Neural cell (in vitro differentiated cells): ENCODE measurements around the gene TRAPPC1.

Experiments
- EP300 ChIP-seq: fragments of 450-650 bp; conservative IDR thresholded peaks from 2 replicates; pipeline ENCODE4 v1.6.1; 2014; ENCODE audit warnings: antibody characterized with exemption, mild to moderate bottlenecking, moderate library complexity; ENCODE audit not compliant: poor library complexity, severe bottlenecking
- EZH2 ChIP-seq: fragments of 200-600, 300-800 bp; shearing (Covaris generic), sonication (generic); IDR thresholded peaks from 2 replicates; pipeline ENCODE4 v1.6.1; 2014; ENCODE audit warnings: antibody characterized with exemption, low read length, borderline replicate concordance, mild to moderate bottlenecking; ENCODE audit not compliant: insufficient read depth, poor library complexity, severe bottlenecking
- POLR2AphosphoS5 ChIP-seq: IDR thresholded peaks from 2 replicates; pipeline ENCODE4 v1.6.1; 2012
- TF ChIP-seq, protein P1 (sequence below): fragments of 450-650 bp; IDR thresholded peaks from 2 replicates; pipeline ENCODE4 v1.5.1; 2014; ENCODE audit warnings: antibody characterized with exemption, mild to moderate bottlenecking, moderate library complexity; ENCODE audit not compliant: poor library complexity, severe bottlenecking

DNA sequence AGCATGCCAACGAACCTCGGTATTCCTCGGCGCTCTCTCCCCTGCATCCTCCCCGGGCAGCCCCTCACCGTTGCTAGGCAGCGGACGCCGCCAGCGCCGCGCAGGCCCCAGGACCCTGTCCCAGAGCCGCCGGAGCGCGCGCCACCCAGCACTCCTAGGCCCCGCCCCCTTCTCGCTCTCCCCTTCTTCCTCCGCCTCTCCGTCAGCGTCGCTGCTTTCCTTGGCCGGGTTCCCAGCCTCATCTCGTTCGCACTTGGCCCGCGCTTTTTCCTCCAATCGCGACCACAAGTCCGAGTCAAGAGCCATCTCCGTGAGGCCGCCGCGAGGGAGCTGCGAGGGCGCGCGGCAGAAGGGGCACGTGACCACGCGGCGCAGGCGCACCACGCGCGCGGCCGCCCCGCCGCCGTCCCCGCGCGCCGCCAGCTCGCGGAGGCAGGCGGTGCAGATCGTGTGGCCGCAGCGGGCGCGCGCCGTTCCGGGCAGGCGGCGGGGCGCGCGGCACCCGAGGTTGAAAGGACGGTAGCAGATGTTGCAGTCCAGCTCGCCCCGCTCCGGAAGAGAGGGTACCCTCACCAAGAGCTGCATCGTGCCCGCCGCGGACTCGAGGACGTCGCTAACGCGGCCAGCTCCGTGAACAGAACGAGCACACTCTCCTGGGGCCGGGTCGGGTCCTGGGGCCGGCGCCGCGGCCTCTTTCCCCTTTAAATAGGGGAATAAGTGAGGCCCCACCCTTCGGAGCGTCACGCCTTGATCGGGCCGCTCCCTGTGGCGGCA, 15.9 kb downstream of the TRAPPC1 start, which contains the start of gene RNF227:
- TF ChIP-seq, protein P1, sequence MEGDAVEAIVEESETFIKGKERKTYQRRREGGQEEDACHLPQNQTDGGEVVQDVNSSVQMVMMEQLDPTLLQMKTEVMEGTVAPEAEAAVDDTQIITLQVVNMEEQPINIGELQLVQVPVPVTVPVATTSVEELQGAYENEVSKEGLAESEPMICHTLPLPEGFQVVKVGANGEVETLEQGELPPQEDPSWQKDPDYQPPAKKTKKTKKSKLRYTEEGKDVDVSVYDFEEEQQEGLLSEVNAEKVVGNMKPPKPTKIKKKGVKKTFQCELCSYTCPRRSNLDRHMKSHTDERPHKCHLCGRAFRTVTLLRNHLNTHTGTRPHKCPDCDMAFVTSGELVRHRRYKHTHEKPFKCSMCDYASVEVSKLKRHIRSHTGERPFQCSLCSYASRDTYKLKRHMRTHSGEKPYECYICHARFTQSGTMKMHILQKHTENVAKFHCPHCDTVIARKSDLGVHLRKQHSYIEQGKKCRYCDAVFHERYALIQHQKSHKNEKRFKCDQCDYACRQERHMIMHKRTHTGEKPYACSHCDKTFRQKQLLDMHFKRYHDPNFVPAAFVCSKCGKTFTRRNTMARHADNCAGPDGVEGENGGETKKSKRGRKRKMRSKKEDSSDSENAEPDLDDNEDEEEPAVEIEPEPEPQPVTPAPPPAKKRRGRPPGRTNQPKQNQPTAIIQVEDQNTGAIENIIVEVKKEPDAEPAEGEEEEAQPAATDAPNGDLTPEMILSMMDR: no peak
- TF ChIP-seq EZH2: no peak
- peak; percentile 65 for TF ChIP-seq POLR2AphosphoS5
- peak; percentile 30 for TF ChIP-seq EP300
